Measurements from ENCODE around the gene SLC47A1. TPM values are rescaled to one million over a fixed set of nuclear protein-coding genes. Genes with fewer than 3 reads are reported as not detected.

SLC47A1 gene
- total and polyA plus RNA-seq, 2 of the 4 experiments (the other 2 are of a cell fraction) = not detected

GRCh38 chr17:19590451-19590850, 56.8 kb downstream of the SLC47A1 start:
- Histone ChIP-seq H3K79me1 (ENCODE audit: low read depth in 1 of 2, low read length in 2 of 2) (no peaks in the 10 kb centered on the region), H3K36me3 (ENCODE audit: control insufficient read depth, insufficient read depth, low read length) (no peaks in the 10 kb centered on the region), H4K20me1 (ENCODE audit: insufficient read depth, low read length) (no peaks in the 10 kb centered on the region), H3K9me3 (ENCODE audit: control insufficient read depth, insufficient read depth, low read length) (no peaks in the 10 kb centered on the region), H3K18ac (ENCODE audit: low read depth, low read length) (no peak overlapping the region), H2AK9ac (replicated peaks; ENCODE audit: low read depth, low read length, poor library complexity) (no peak overlapping the region), H3K27me3 (ENCODE audit: control insufficient read depth, insufficient read depth, low read length) (peaks cover 23% of the 10 kb centered on the region; the same call in 1 of the 2 replicates), H4K91ac (ENCODE audit: insufficient read depth, low read depth, low read length) (no peak overlapping the region), H3K9ac (ENCODE audit: low read depth, low read length) (no peak overlapping the region), H4K8ac (ENCODE audit: low read depth in 2 of 2, low read length in 2 of 2) (no peak overlapping the region), H2BK5ac (ENCODE audit: low read depth, low read length, poor library complexity, severe bottlenecking) (no peak overlapping the region), H3K4ac (ENCODE audit: low read depth, low read length) (no peak overlapping the region), H3K23ac (ENCODE audit: low read depth, low read length) (no peak overlapping the region), H2AFZ (replicated peaks; ENCODE audit: low read length, poor library complexity) (no peak overlapping the region), H2AK5ac (ENCODE audit: low read depth, low read length) (no peak overlapping the region), H3K14ac (replicated peaks; ENCODE audit: low read depth, low read length) (no peak overlapping the region), H3K4me1 (ENCODE audit: control insufficient read depth, insufficient read depth, low read length) (no peaks in the 10 kb centered on the region), H3K4me2 (ENCODE audit: low read depth, low read length) (no peak overlapping the region), H3K9me1 (ENCODE audit: insufficient read depth, low read length) (no peaks in the 10 kb centered on the region), H3K4me3 (ENCODE audit: insufficient read depth, low read depth, low read length) (no peak overlapping the region), H4K5ac (ENCODE audit: low read depth, low read length) (no peak overlapping the region), H3K56ac (ENCODE audit: extremely low read depth, insufficient read depth, low read length) (no peak overlapping the region), H2BK20ac (ENCODE audit: low read depth, low read length) (no peak overlapping the region), H2BK15ac (ENCODE audit: low read depth, low read length) (no peak overlapping the region), H3K27ac (ENCODE audit: insufficient read depth, low read length) (no peak overlapping the region), H2BK120ac (ENCODE audit: low read depth, low read length) (no peak overlapping the region)
- WGBS, 2 experiments (ENCODE audit: extremely low coverage in 2 of 2, insufficient read length in 1 of 2) = no CpG with 5 or more reads among the region's 9 CpGs
- in situ Hi-C loops (cut with MboI; ENCODE audit: low sequenced_read_pairs) (no loop called here), dilution Hi-C loops (cut with HindIII; ENCODE audit: low sequenced_read_pairs, unreplicated experiment) (no loop called here), intact Hi-C loops (cut with micrococcal nuclease) (no loop called here)
- TF ChIP-seq ELK1 (IDR thresholded peaks at IDR 0.05; ENCODE audit: borderline replicate concordance, low read depth, low read length) = no peak
- TF ChIP-seq MAZ (IDR thresholded peaks at IDR 0.05; ENCODE audit: borderline replicate concordance, low read depth, low read length) = no peak
- TF ChIP-seq USF2 (IDR thresholded peaks at IDR 0.05; ENCODE audit: low read depth, low read length) = no peak
- no peak for TF ChIP-seq CTCF (conservative IDR thresholded peaks at IDR 0.05; ENCODE audit: low read depth, low read length)
- TF ChIP-seq RAD21 (IDR thresholded peaks at IDR 0.05; ENCODE audit: low read length) = no peak
- no peak for TF ChIP-seq CEBPB (IDR thresholded peaks at IDR 0.05; ENCODE audit: low read depth, low read length)
- no peak for TF ChIP-seq CHD1 (IDR thresholded peaks at IDR 0.05; ENCODE audit: low read depth, low read length)
- TF ChIP-seq RCOR1 (IDR thresholded peaks at IDR 0.05; ENCODE audit: insufficient replicate concordance, low read length) = no peak
- no peak for TF ChIP-seq SMC3 (IDR thresholded peaks at IDR 0.05; ENCODE audit: low read depth, low read length)
- no peak for TF ChIP-seq MAFK (IDR thresholded peaks at IDR 0.05; ENCODE audit: low read depth, low read length)
- no peak for TF ChIP-seq BHLHE40 (IDR thresholded peaks at IDR 0.05; ENCODE audit: low read depth, low read length)
- TF ChIP-seq FOS (IDR thresholded peaks at IDR 0.05; ENCODE audit: low read depth, low read length) = no peak
- no peak for TF ChIP-seq MXI1 (IDR thresholded peaks at IDR 0.05; ENCODE audit: borderline replicate concordance, low read depth, low read length)
- no peak for TF ChIP-seq POLR2A (IDR thresholded peaks at IDR 0.05; ENCODE audit: low read depth, low read length)
- no peak for TF ChIP-seq NFE2L2 (IDR thresholded peaks at IDR 0.05; ENCODE audit: low read depth, low read length)
- TF ChIP-seq RFX5 (IDR thresholded peaks at IDR 0.05; ENCODE audit: low read depth, low read length) = no peak
- ChIA-PET POLR2A (ENCODE audit: unreplicated experiment) (no interaction called here), CTCF (interaction anchor here (0.9 kb wide), 1 partner anchor 30 kb away, joined by 3 read pairs; no protein-coding TSS in a partner anchor)
- DNase-seq (no peak), ATAC-seq (ENCODE audit: low read depth) (no peak)
- BruUV-seq (replicated peaks) = no TSS peak

All from IMR-90 (cell line).